Measurements from ENCODE around the gene DTX1. TPM values are rescaled to one million over a fixed set of nuclear protein-coding genes. Genes with fewer than 3 reads are reported as not detected.
A peak's percentile ranks its signal among the peaks of the same experiment; 100 is the strongest.

The DTX1 gene
- total RNA-seq, 1 experiment from 2014 or later: 0.44 TPM

DNA sequence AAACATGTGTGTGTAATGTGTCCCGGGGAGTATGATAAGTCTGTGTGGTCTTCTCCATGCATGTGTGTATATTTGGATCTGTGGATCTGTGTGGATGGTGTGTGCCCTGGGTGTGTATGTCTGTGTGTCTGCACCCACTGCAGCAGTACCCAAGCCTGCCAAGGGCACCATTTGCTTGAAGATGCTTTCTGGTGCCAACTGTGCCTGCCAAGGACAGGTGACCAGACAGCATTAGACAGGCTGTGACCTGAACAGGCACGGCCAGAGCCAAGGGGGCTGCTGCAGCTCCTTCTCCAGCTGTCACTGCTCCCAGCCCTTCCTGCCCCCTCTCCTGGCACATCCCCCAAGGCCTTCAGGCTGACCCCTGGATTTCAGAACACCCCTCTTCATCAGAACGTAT, 35.0 kb downstream of the DTX1 start:
- no peak overlapping the region for H3K27ac ChIP-seq (ENCODE audit: low read length)
- in situ Hi-C loops (cut with HindIII; ENCODE audit: low pct_unique_long_range_greater_than_20kb, low sequenced_read_pairs): no loop called here
- CTCF ChIA-PET: no interaction called here

DNA sequence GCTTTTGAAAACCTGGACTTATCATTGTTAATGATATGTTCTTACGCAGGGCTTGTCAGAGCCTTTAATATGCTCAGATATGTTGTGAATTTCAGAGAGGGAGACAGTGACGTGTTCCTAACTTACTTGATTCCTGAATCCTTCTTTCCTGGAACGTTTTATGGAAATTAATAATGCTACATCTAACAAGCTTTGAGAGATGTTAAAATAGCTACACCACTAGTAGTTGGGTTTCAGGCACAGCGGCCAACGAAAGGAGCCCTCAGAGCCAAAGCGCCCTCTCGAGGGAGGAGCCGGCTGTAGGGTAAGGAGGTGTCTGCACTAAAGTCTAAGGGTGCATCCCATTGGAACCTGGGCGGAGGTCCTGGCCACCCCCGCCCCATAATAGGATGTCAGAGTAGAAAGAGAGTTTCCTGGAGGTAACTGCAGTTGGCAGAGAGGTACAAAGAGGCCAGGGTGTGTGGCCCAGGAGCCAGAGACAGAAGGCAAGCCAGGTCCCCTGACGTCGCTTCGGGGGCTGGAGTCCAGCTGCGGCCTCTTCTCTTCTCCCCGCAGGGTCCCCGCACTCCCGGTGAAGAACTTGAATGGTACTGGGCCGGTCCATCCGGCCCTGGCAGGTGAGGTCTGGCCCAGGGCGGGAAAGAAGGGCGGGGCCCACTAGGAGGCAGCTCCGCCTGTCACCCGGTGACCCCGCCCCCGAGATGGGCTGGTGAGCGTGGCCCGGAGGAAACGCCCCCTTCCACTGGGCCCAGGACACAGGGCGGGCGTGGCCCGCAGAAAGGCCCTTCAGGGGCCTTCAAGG, 36.3 kb downstream of the DTX1 start:
- CTCF ChIA-PET: no interaction called here
- BruUV-seq (replicated peaks): no TSS peak
- POLR2A ChIA-PET: no interaction called here
- in situ Hi-C loops (cut with HindIII; ENCODE audit: low pct_unique_long_range_greater_than_20kb, low sequenced_read_pairs) (no loop called here), intact Hi-C loops (cut with micrococcal nuclease; ENCODE audit: unreplicated experiment) (no loop called here)
- Histone ChIP-seq H3K4me1 (ENCODE audit: control insufficient read depth, insufficient read depth, low read length) (no peaks in the 10 kb centered on the region), H3K36me3 (ENCODE audit: control insufficient read depth, insufficient read depth, low read length) (no peaks in the 10 kb centered on the region), H3K27ac (ENCODE audit: low read length) (no peak overlapping the region), H3K27me3 (ENCODE audit: control insufficient read depth, insufficient read depth, low read length) (peaks cover 8% of the 10 kb centered on the region; the same call in 1 of the 2 replicates), H3K4me3 (ENCODE audit: low read depth in 2 of 2, low read length in 2 of 2) (no peak overlapping the region), H3K9me3 (ENCODE audit: control insufficient read depth, insufficient read depth, low read depth, low read length) (no peaks in the 10 kb centered on the region)
- peak; percentile 84 for ATAC-seq
- DNase-seq (ENCODE audit: low read depth, low spot score): no peak
- TF ChIP-seq, protein P1, sequence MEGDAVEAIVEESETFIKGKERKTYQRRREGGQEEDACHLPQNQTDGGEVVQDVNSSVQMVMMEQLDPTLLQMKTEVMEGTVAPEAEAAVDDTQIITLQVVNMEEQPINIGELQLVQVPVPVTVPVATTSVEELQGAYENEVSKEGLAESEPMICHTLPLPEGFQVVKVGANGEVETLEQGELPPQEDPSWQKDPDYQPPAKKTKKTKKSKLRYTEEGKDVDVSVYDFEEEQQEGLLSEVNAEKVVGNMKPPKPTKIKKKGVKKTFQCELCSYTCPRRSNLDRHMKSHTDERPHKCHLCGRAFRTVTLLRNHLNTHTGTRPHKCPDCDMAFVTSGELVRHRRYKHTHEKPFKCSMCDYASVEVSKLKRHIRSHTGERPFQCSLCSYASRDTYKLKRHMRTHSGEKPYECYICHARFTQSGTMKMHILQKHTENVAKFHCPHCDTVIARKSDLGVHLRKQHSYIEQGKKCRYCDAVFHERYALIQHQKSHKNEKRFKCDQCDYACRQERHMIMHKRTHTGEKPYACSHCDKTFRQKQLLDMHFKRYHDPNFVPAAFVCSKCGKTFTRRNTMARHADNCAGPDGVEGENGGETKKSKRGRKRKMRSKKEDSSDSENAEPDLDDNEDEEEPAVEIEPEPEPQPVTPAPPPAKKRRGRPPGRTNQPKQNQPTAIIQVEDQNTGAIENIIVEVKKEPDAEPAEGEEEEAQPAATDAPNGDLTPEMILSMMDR (IDR thresholded peaks at IDR 0.05): no peak; the same call in 1 of the 2 replicates
- TF ChIP-seq TCF7L2 (IDR thresholded peaks at IDR 0.05; ENCODE audit: low read depth, low read length): no peak
- TF ChIP-seq, protein P2, sequence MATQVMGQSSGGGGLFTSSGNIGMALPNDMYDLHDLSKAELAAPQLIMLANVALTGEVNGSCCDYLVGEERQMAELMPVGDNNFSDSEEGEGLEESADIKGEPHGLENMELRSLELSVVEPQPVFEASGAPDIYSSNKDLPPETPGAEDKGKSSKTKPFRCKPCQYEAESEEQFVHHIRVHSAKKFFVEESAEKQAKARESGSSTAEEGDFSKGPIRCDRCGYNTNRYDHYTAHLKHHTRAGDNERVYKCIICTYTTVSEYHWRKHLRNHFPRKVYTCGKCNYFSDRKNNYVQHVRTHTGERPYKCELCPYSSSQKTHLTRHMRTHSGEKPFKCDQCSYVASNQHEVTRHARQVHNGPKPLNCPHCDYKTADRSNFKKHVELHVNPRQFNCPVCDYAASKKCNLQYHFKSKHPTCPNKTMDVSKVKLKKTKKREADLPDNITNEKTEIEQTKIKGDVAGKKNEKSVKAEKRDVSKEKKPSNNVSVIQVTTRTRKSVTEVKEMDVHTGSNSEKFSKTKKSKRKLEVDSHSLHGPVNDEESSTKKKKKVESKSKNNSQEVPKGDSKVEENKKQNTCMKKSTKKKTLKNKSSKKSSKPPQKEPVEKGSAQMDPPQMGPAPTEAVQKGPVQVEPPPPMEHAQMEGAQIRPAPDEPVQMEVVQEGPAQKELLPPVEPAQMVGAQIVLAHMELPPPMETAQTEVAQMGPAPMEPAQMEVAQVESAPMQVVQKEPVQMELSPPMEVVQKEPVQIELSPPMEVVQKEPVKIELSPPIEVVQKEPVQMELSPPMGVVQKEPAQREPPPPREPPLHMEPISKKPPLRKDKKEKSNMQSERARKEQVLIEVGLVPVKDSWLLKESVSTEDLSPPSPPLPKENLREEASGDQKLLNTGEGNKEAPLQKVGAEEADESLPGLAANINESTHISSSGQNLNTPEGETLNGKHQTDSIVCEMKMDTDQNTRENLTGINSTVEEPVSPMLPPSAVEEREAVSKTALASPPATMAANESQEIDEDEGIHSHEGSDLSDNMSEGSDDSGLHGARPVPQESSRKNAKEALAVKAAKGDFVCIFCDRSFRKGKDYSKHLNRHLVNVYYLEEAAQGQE (IDR thresholded peaks at IDR 0.05; ENCODE audit: insufficient read depth in 1 of 2, low read depth in 2 of 2, low read length in 1 of 2): no peak
- TF ChIP-seq POLR2AphosphoS5 (IDR thresholded peaks at IDR 0.05; ENCODE audit: low read depth, low read length): no peak
- TF ChIP-seq SIN3A (IDR thresholded peaks at IDR 0.05; ENCODE audit: borderline replicate concordance, insufficient read depth, low read depth, low read length): no peak

More for the DNA sequence above, 35.0 kb downstream of the DTX1 start:
- H3K4me3 ChIP-seq (ENCODE audit: low read depth in 2 of 2, low read length in 2 of 2): no peak overlapping the region
- no peaks in the 10 kb centered on the region for H3K36me3 ChIP-seq (ENCODE audit: control insufficient read depth, insufficient read depth, low read length)
- no peak for DNase-seq (ENCODE audit: low read depth, low spot score)
- no peaks in the 10 kb centered on the region for H3K9me3 ChIP-seq (ENCODE audit: control insufficient read depth, insufficient read depth, low read depth, low read length)
- intact Hi-C loops (cut with micrococcal nuclease; ENCODE audit: unreplicated experiment): no loop called here
- H3K27me3 ChIP-seq (ENCODE audit: control insufficient read depth, insufficient read depth, low read length): peaks cover 8% of the 10 kb centered on the region; the same call in 1 of the 2 replicates
- BruUV-seq (replicated peaks): no TSS peak
- no peaks in the 10 kb centered on the region for H3K4me1 ChIP-seq (ENCODE audit: control insufficient read depth, insufficient read depth, low read length)
- TF ChIP-seq TCF7L2 (IDR thresholded peaks at IDR 0.05; ENCODE audit: low read depth, low read length) (no peak), POLR2AphosphoS5 (IDR thresholded peaks at IDR 0.05; ENCODE audit: low read depth, low read length) (no peak)
- TF ChIP-seq, protein P2 (IDR thresholded peaks at IDR 0.05; ENCODE audit: insufficient read depth in 1 of 2, low read depth in 2 of 2, low read length in 1 of 2): no peak
- no peak for ATAC-seq
- POLR2A ChIA-PET: no interaction called here
